Chondrocyte (in vitro differentiated cells): Measurements from ENCODE around the gene CDH22. TPM values are rescaled to one million over a fixed set of nuclear protein-coding genes. Genes with fewer than 3 reads are reported as not detected.

Experiments
- DNase-seq: peaks from one replicate; pipeline ENCODE4 v3.0.0; 2021; ENCODE audit warnings: mixed read lengths, low spot score
- H3K27ac Mint-ChIP-seq: one replicate; pipeline ENCODE4 v1.8.0; 2021; ENCODE audit warnings: mild to moderate bottlenecking, moderate library complexity, mixed read lengths; ENCODE audit not compliant: unreplicated experiment
- H3K27me3 Mint-ChIP-seq: 2 replicates; pipeline ENCODE4 v1.8.0; 2021; ENCODE audit warnings: low read depth, mixed read lengths
- H3K36me3 Mint-ChIP-seq: 2 replicates; pipeline ENCODE4 v1.8.0; 2021; ENCODE audit warnings: low read depth, mixed read lengths
- H3K4me1 Mint-ChIP-seq: 2 replicates; pipeline ENCODE4 v1.8.0; 2021; ENCODE audit warnings: low read depth, mild to moderate bottlenecking, mixed read lengths
- H3K4me3 Mint-ChIP-seq: one replicate; pipeline ENCODE4 v1.8.0; 2021; ENCODE audit warnings: mild to moderate bottlenecking, moderate library complexity, mixed read lengths; ENCODE audit not compliant: unreplicated experiment
- H3K9me3 Mint-ChIP-seq: 2 replicates; pipeline ENCODE4 v1.8.0; 2021; ENCODE audit warnings: low read depth, mixed read lengths
- CTCF ChIP-seq: fragments of 200-600 bp; sonication (generic); IDR thresholded peaks from 2 replicates; pipeline ENCODE4 v1.5.0; 2021; ENCODE audit warnings: antibody characterized with exemption, mild to moderate bottlenecking, moderate library complexity
- total RNA-seq: library from RNA; stranded (reverse); gene quantifications from 3 replicates; pipeline ENCODE4 v1.2.1, GENCODE V29; 2021

CDH22 gene
- total RNA-seq, 1 donor from 2014 or later = not detected

DNA sequence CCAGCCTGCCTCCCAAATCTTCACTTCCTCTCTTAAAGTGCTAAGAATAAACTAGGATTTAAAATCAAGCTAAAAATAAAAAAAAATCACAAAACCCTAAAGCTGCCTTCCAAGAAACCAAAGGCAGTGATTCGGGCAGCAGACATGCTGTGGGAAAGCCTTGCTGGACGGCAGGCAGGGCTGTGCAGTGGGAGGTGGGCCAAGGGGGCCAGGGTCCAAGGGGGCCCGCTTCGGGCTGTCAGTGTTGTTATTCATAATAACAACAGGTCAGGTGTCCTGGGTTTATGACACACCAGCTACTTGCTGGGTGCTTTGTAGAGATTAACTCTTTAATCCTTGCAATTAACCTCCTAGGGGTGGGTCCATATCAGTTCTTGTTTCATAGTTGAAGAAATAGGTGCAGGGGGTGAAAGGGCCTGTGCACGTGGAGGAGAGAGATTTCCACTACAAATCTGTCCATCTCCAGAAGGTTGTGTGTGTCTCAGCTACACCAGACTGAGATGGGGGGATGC is 149.8 kb downstream of the CDH22 start:
- Mint-ChIP-seq H3K27ac (no peak overlapping the region), H3K36me3 (no peaks in the 10 kb centered on the region), H3K27me3 (peaks cover 65% of the 10 kb centered on the region), H3K4me3 (no peak overlapping the region), H3K9me3 (no peaks in the 10 kb centered on the region), H3K4me1 (no peaks in the 10 kb centered on the region)
- TF ChIP-seq CTCF = no peak
- DNase-seq = no peak

- no peak overlapping the region for H3K4me3 Mint-ChIP-seq
Measured at GRCh38 chr20:46157625-46158024, 150.7 kb downstream of the CDH22 start.

GRCh38 chr20:46157076-46157592 is 151.2 kb downstream of the CDH22 start:
- no peak for DNase-seq
- Mint-ChIP-seq H3K27me3 (peaks cover 53% of the 10 kb centered on the region), H3K36me3 (no peaks in the 10 kb centered on the region), H3K4me1 (no peaks in the 10 kb centered on the region), H3K27ac (no peak overlapping the region), H3K9me3 (no peaks in the 10 kb centered on the region), H3K4me3 (no peak overlapping the region)
- TF ChIP-seq CTCF = no peak

More at GRCh38 chr20:46157625-46158024, 150.7 kb downstream of the CDH22 start:
- H3K4me1 Mint-ChIP-seq = no peaks in the 10 kb centered on the region
- TF ChIP-seq CTCF = no peak
- no peak overlapping the region for H3K27ac Mint-ChIP-seq
- no peaks in the 10 kb centered on the region for H3K36me3 Mint-ChIP-seq
- H3K9me3 Mint-ChIP-seq = no peaks in the 10 kb centered on the region
- DNase-seq = no peak
- H3K27me3 Mint-ChIP-seq = peaks cover 57% of the 10 kb centered on the region

DNA sequence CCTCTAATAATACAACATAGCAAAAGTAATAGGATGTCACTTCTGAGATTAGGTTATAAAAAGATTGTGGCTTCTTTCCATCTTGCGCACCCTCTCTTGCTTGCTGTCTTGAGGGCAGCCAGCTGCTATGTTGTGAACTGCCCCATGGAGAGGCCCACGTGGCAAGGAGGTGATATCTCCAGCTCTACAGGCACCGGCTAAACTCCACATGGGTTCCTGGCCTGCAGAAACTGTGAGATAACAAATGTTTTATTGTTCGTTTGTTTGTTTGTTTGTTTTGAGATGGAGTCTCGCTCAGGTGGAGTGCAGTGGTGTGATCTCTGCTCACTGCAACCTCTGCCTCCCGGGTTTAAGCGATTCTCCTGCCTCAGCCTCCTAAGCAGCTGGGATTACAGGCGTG is 152.2 kb downstream of the CDH22 start:
- no peaks in the 10 kb centered on the region for H3K9me3 Mint-ChIP-seq

DNA sequence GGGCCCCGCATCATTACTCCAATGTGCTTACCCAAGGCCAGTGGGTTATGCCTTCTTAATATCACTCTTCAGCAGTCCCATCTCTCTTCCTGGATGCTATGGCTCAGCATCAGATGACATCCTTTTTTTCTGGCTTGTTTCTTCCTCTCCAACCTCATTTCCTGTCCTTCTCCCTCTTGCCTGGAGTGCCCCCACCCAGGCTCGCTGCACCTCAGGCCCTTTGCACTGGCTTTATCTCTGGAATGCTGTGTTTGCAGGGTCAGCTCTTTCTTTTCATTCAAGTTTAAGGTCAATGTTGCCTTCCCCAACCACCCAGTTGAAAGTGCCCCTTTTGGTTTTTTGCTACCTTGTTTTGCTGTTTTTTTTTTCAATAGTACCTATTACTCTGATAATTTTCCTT is 153.5 kb downstream of the CDH22 start:
- H3K27me3 Mint-ChIP-seq = peaks cover 37% of the 10 kb centered on the region
- H3K36me3 Mint-ChIP-seq = no peaks in the 10 kb centered on the region
- H3K4me3 Mint-ChIP-seq = no peak overlapping the region
- H3K9me3 Mint-ChIP-seq = no peaks in the 10 kb centered on the region
- no peak for TF ChIP-seq CTCF
- H3K4me1 Mint-ChIP-seq = no peaks in the 10 kb centered on the region
- H3K27ac Mint-ChIP-seq = no peak overlapping the region
- DNase-seq = no peak

More for the DNA sequence above, 152.2 kb downstream of the CDH22 start:
- Mint-ChIP-seq H3K36me3 (no peaks in the 10 kb centered on the region), H3K4me1 (no peaks in the 10 kb centered on the region), H3K27me3 (peaks cover 46% of the 10 kb centered on the region), H3K27ac (no peak overlapping the region), H3K4me3 (no peak overlapping the region)
- DNase-seq = no peak
- no peak for TF ChIP-seq CTCF
